ENCODE results near the gene SCG3. TPM values are rescaled to one million over a fixed set of nuclear protein-coding genes. Genes with fewer than 3 reads are reported as not detected.

The SCG3 gene
- polyA plus RNA-seq, 1 donor (not counting 4 experiments of a cell fraction or from before 2014, with no cell fraction given) = not detected

- dilution Hi-C loops (cut with MboI; ENCODE audit: extremely low pct_ligation_motif_present, low sequenced_read_pairs) = no loop called here
- no peaks in the 10 kb centered on the region for H3K9me1 ChIP-seq (ENCODE audit: control insufficient read depth, extremely low read depth, insufficient read depth, low read length)
- FAIRE-seq (no peak), DNase-seq (ENCODE audit: low read depth, low spot score) (no peak)
- peaks cover 4% of the 10 kb centered on the region for H3K4me1 ChIP-seq (ENCODE audit: control insufficient read depth, extremely low read depth, insufficient read depth, low read length)
- H2AFZ ChIP-seq (ENCODE audit: control insufficient read depth, low read length) = no peak overlapping the region
- H3K36me3 ChIP-seq (ENCODE audit: control insufficient read depth in 2 of 2, extremely low read depth in 1 of 2, insufficient read depth in 2 of 2, low read length in 2 of 2) = no peaks in the 10 kb centered on the region
- H3K4me2 ChIP-seq (ENCODE audit: control insufficient read depth, extremely low read depth, insufficient read depth, low read depth, low read length) = no peak overlapping the region
- peaks cover 4% of the 10 kb centered on the region for H3K27me3 ChIP-seq (ENCODE audit: control insufficient read depth, extremely low read depth, insufficient read depth, low read length)
- no peak overlapping the region for H3K9ac ChIP-seq (ENCODE audit: control insufficient read depth, extremely low read depth, insufficient read depth, low read length)
- no peaks in the 10 kb centered on the region for H3K79me2 ChIP-seq (ENCODE audit: control insufficient read depth, insufficient read depth, low read length)
- TF ChIP-seq, protein P1, sequence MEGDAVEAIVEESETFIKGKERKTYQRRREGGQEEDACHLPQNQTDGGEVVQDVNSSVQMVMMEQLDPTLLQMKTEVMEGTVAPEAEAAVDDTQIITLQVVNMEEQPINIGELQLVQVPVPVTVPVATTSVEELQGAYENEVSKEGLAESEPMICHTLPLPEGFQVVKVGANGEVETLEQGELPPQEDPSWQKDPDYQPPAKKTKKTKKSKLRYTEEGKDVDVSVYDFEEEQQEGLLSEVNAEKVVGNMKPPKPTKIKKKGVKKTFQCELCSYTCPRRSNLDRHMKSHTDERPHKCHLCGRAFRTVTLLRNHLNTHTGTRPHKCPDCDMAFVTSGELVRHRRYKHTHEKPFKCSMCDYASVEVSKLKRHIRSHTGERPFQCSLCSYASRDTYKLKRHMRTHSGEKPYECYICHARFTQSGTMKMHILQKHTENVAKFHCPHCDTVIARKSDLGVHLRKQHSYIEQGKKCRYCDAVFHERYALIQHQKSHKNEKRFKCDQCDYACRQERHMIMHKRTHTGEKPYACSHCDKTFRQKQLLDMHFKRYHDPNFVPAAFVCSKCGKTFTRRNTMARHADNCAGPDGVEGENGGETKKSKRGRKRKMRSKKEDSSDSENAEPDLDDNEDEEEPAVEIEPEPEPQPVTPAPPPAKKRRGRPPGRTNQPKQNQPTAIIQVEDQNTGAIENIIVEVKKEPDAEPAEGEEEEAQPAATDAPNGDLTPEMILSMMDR (optimal IDR thresholded peaks at IDR 0.05 in 1 of 3, IDR thresholded peaks at IDR 0.05 in 1 of 3, conservative IDR thresholded peaks at IDR 0.05 in 1 of 3; ENCODE audit: extremely low read depth in 1 of 3, insufficient read depth in 2 of 3, low read length in 3 of 3) = no peak
- TF ChIP-seq EZH2 (IDR thresholded peaks at IDR 0.05; ENCODE audit: low read length) = no peak
- H3K9me3 ChIP-seq (ENCODE audit: control insufficient read depth, low read depth, low read length) = no peaks in the 10 kb centered on the region
- H4K20me1 ChIP-seq (ENCODE audit: control insufficient read depth, extremely low read depth, insufficient read depth, low read length) = no peaks in the 10 kb centered on the region
- no peak overlapping the region for H3K4me3 ChIP-seq (ENCODE audit: control insufficient read depth in 2 of 3, extremely low read depth in 1 of 3, insufficient read depth in 2 of 3, low read depth in 1 of 3, low read length in 3 of 3)
- no peak overlapping the region for H3K27ac ChIP-seq (ENCODE audit: control insufficient read depth, insufficient read depth, low read length)
Observed at GRCh38 chr15:51754267-51754666, 73.0 kb downstream of the SCG3 start.

GRCh38 chr15:51755790-51756189 lies 74.5 kb downstream of the SCG3 start:
- Histone ChIP-seq H3K79me2 (ENCODE audit: control insufficient read depth, insufficient read depth, low read length) (no peaks in the 10 kb centered on the region), H3K36me3 (ENCODE audit: control insufficient read depth in 2 of 2, extremely low read depth in 1 of 2, insufficient read depth in 2 of 2, low read length in 2 of 2) (no peaks in the 10 kb centered on the region), H3K4me1 (ENCODE audit: control insufficient read depth, extremely low read depth, insufficient read depth, low read length) (peaks cover 4% of the 10 kb centered on the region), H3K9me3 (ENCODE audit: control insufficient read depth, low read depth, low read length) (no peaks in the 10 kb centered on the region), H3K9me1 (ENCODE audit: control insufficient read depth, extremely low read depth, insufficient read depth, low read length) (no peaks in the 10 kb centered on the region), H3K4me3 (ENCODE audit: control insufficient read depth in 2 of 3, extremely low read depth in 1 of 3, insufficient read depth in 2 of 3, low read depth in 1 of 3, low read length in 3 of 3) (no peak overlapping the region), H3K4me2 (ENCODE audit: control insufficient read depth, extremely low read depth, insufficient read depth, low read depth, low read length) (no peak overlapping the region), H3K27me3 (ENCODE audit: control insufficient read depth, extremely low read depth, insufficient read depth, low read length) (peaks cover 3% of the 10 kb centered on the region), H2AFZ (ENCODE audit: control insufficient read depth, low read length) (no peak overlapping the region), H3K9ac (ENCODE audit: control insufficient read depth, extremely low read depth, insufficient read depth, low read length) (no peak overlapping the region), H3K27ac (ENCODE audit: control insufficient read depth, insufficient read depth, low read length) (no peak overlapping the region), H4K20me1 (ENCODE audit: control insufficient read depth, extremely low read depth, insufficient read depth, low read length) (no peaks in the 10 kb centered on the region)
- TF ChIP-seq, protein P1 (optimal IDR thresholded peaks at IDR 0.05 in 1 of 3, IDR thresholded peaks at IDR 0.05 in 1 of 3, conservative IDR thresholded peaks at IDR 0.05 in 1 of 3; ENCODE audit: extremely low read depth in 1 of 3, insufficient read depth in 2 of 3, low read length in 3 of 3) = no peak
- no peak for TF ChIP-seq EZH2 (IDR thresholded peaks at IDR 0.05; ENCODE audit: low read length)
- DNase-seq (ENCODE audit: low read depth, low spot score) (no peak), FAIRE-seq (no peak)
- dilution Hi-C loops (cut with MboI; ENCODE audit: extremely low pct_ligation_motif_present, low sequenced_read_pairs) = no loop called here
